IPS-18a (cell line): ENCODE data around the gene TRIM6.
"Not testable (repeated sequence)": the region's sequence is repeated elsewhere in the genome, so short reads cannot be mapped to it uniquely, and the experiment has no call there.

Experiments used
- H3K27ac ChIP-seq: one replicate; pipeline ENCODE4 v1.5.1; 2013; ENCODE audit warnings: low read length
- H3K27me3 ChIP-seq: one replicate; pipeline ENCODE4 v1.6.1; 2013; ENCODE audit warnings: mild to moderate bottlenecking, low read length; ENCODE audit not compliant: control insufficient read depth, insufficient read depth
- H3K36me3 ChIP-seq: one replicate; pipeline ENCODE4 v1.6.1; 2013; ENCODE audit warnings: low read depth, low read length; ENCODE audit not compliant: control insufficient read depth
- H3K4me1 ChIP-seq: one replicate; pipeline ENCODE4 v1.6.1; 2013; ENCODE audit warnings: low read depth, low read length; ENCODE audit not compliant: control insufficient read depth
- H3K4me3 ChIP-seq: one replicate; pipeline ENCODE4 v1.5.1; 2013; ENCODE audit warnings: low read length
- H3K9ac ChIP-seq: one replicate; pipeline ENCODE4 v1.6.1; 2013; ENCODE audit warnings: mild to moderate bottlenecking, low read length, moderate library complexity
- H3K9me3 ChIP-seq: one replicate; pipeline ENCODE4 v1.6.1; 2013; ENCODE audit warnings: low read depth, low read length; ENCODE audit not compliant: control insufficient read depth

Gene TRIM6

GRCh38 chr11:5580577-5580976, 15.9 kb upstream of the TRIM6 start, which contains the start of gene OR52B6:
TSS of gene OR52B6 (plus strand) at chr11:5580877. CDS start at chr11:5580877, 0 bp downstream.
- Histone ChIP-seq H3K4me3 (no peak within 1 kb of the TSS), H3K36me3 (no peaks in the 10 kb centered on the region), H3K27me3 (no peaks in the 10 kb centered on the region), H3K9me3 (no peaks in the 10 kb centered on the region), H3K27ac (no peak within 1 kb of the TSS), H3K9ac (no peak within 1 kb of the TSS), H3K4me1 (no peaks in the 10 kb centered on the region)

GRCh38 chr11:5581014-5581413, 15.4 kb upstream of the TRIM6 start:
- Histone ChIP-seq H3K9me3 (no peaks in the 10 kb centered on the region), H3K27me3 (no peaks in the 10 kb centered on the region), H3K4me1 (no peaks in the 10 kb centered on the region), H3K36me3 (no peaks in the 10 kb centered on the region), H3K27ac (no peak overlapping the region), H3K9ac (no peak overlapping the region), H3K4me3 (no peak overlapping the region)

- not testable (repeated sequence) for H3K27me3 ChIP-seq, H3K4me3 ChIP-seq, H3K27ac ChIP-seq, H3K36me3 ChIP-seq, H3K4me1 ChIP-seq, H3K9ac ChIP-seq, H3K9me3 ChIP-seq
These were observed 12.0 kb upstream of the TRIM6 start for GRCh38 chr11:5584458-5584857.

- H3K36me3 ChIP-seq, H3K4me3 ChIP-seq, H3K9ac ChIP-seq: not testable (repeated sequence)
These were observed 6.5 kb upstream of the TRIM6 start for GRCh38 chr11:5589906-5590305.

GRCh38 chr11:5591613-5592012, 4.8 kb upstream of the TRIM6 start:
- H3K36me3 ChIP-seq = no peaks in the 10 kb centered on the region
- H3K4me1 ChIP-seq = no peaks in the 10 kb centered on the region
- H3K4me3 ChIP-seq = no peak overlapping the region
- H3K9me3 ChIP-seq = no peaks in the 10 kb centered on the region
- no peak overlapping the region for H3K9ac ChIP-seq
- no peak overlapping the region for H3K27ac ChIP-seq
- no peaks in the 10 kb centered on the region for H3K27me3 ChIP-seq

More at GRCh38 chr11:5589906-5590305, 6.5 kb upstream of the TRIM6 start:
- not testable (repeated sequence) for H3K4me1 ChIP-seq, H3K9me3 ChIP-seq, H3K27me3 ChIP-seq, H3K27ac ChIP-seq

- peaks cover 10% of the 10 kb centered on the region for H3K4me1 ChIP-seq
- no peaks in the 10 kb centered on the region for H3K27me3 ChIP-seq
- H3K36me3 ChIP-seq = no peaks in the 10 kb centered on the region
- H3K9ac ChIP-seq = no peak overlapping the region
- H3K4me3 ChIP-seq = no peak overlapping the region
- H3K27ac ChIP-seq = no peak overlapping the region
- no peaks in the 10 kb centered on the region for H3K9me3 ChIP-seq
These were observed 3.8 kb upstream of the TRIM6 start for GRCh38 chr11:5592615-5593014.

- no peak overlapping the region for H3K9ac ChIP-seq
- no peaks in the 10 kb centered on the region for H3K36me3 ChIP-seq
- no peaks in the 10 kb centered on the region for H3K9me3 ChIP-seq
- peaks cover 15% of the 10 kb centered on the region for H3K4me1 ChIP-seq
- no peaks in the 10 kb centered on the region for H3K27me3 ChIP-seq
- no peak overlapping the region for H3K4me3 ChIP-seq
- H3K27ac ChIP-seq = no peak overlapping the region
These were observed 3.3 kb upstream of the TRIM6 start for GRCh38 chr11:5593146-5593545.

- Histone ChIP-seq H3K27ac (no peak overlapping the region), H3K9me3 (no peaks in the 10 kb centered on the region), H3K4me3 (peak overlapping the region; percentile 89), H3K27me3 (no peaks in the 10 kb centered on the region), H3K36me3 (no peaks in the 10 kb centered on the region), H3K9ac (peak overlapping the region; percentile 13), H3K4me1 (peaks cover 26% of the 10 kb centered on the region)
These were observed 1.5 kb downstream of the TRIM6 start for GRCh38 chr11:5597953-5598352.

- H3K4me3 ChIP-seq = no peak overlapping the region
- no peaks in the 10 kb centered on the region for H3K27me3 ChIP-seq
- H3K27ac ChIP-seq = peak overlapping the region; percentile 21
- H3K36me3 ChIP-seq = peaks cover 15% of the 10 kb centered on the region
- peaks cover 26% of the 10 kb centered on the region for H3K4me1 ChIP-seq
- H3K9ac ChIP-seq = no peak overlapping the region
- no peaks in the 10 kb centered on the region for H3K9me3 ChIP-seq
These were observed 4.0 kb downstream of the TRIM6 start for GRCh38 chr11:5600374-5600851.

- not testable (repeated sequence) for H3K9ac ChIP-seq, H3K27ac ChIP-seq, H3K9me3 ChIP-seq, H3K4me3 ChIP-seq, H3K27me3 ChIP-seq
- peaks cover 24% of the 10 kb centered on the region for H3K36me3 ChIP-seq
- peaks cover 14% of the 10 kb centered on the region for H3K4me1 ChIP-seq
These were observed 6.4 kb downstream of the TRIM6 start for GRCh38 chr11:5602791-5603190.

- H3K4me1 ChIP-seq = peaks cover 9% of the 10 kb centered on the region
- H3K27me3 ChIP-seq = no peaks in the 10 kb centered on the region
- H3K27ac ChIP-seq = no peak overlapping the region
- H3K36me3 ChIP-seq = peaks cover 29% of the 10 kb centered on the region
- H3K9ac ChIP-seq = no peak overlapping the region
- H3K4me3 ChIP-seq = no peak overlapping the region
- no peaks in the 10 kb centered on the region for H3K9me3 ChIP-seq
These were observed 6.9 kb downstream of the TRIM6 start for GRCh38 chr11:5603326-5603725.

- H3K4me3 ChIP-seq = no peak overlapping the region
- H3K27me3 ChIP-seq = no peaks in the 10 kb centered on the region
- no peak overlapping the region for H3K27ac ChIP-seq
- peaks cover 4% of the 10 kb centered on the region for H3K4me1 ChIP-seq
- peaks cover 30% of the 10 kb centered on the region for H3K36me3 ChIP-seq
- H3K9ac ChIP-seq = no peak overlapping the region
- no peaks in the 10 kb centered on the region for H3K9me3 ChIP-seq
These were observed 8.5 kb downstream of the TRIM6 start for GRCh38 chr11:5604896-5605295.
